BJ (cell line): ENCODE measurements around the gene TEX12. TPM values are rescaled to one million over a fixed set of nuclear protein-coding genes. Genes with fewer than 3 reads are reported as not detected.

Experiments
- polyA plus RNA-seq: library from polyadenylated mRNA; depleted of rRNA; stranded (reverse); fragments of >200 nt; gene quantifications from 2 replicates; pipeline ENCODE4 v1.2.3, GENCODE V29; 2011; rRNA removed
- small RNA-seq: library from RNA; depleted of rRNA; stranded (forward); fragments of <200 nt; gene quantifications from one replicate; pipeline ENCODE3, GENCODE V24; 2012; ENCODE audit warnings: low replicate concordance, low read depth; ENCODE audit not compliant: insufficient read length

The TEX12 gene
- polyA plus RNA-seq, 1 experiment = not detected

Small RNAs within 50 kb of the gene (small RNA-seq; reads per million reads assigned to genes)
- gene MRPS36P4 = not detected

Other genes starting within 250 kb of the TEX12 start
- 2.7 and 2.9 TPM in 2 replicates for gene C11orf52, start 248.5 kb upstream of the TEX12 start, polyA plus RNA-seq
- 13.5 and 13.9 TPM in 2 replicates for gene DIXDC1, start 230.0 kb upstream of the TEX12 start, polyA plus RNA-seq
- gene DLAT, start 142.0 kb upstream of the TEX12 start, polyA plus RNA-seq = 19.8 and 24.3 TPM in 2 replicates
- gene PIH1D2, start 93.4 kb upstream of the TEX12 start, polyA plus RNA-seq = 0.82 and 1.7 TPM in 2 replicates
- 8.6 and 15.9 TPM in 2 replicates for gene NKAPD1, start 93.1 kb upstream of the TEX12 start, polyA plus RNA-seq
- gene TIMM8B, start 80.6 kb upstream of the TEX12 start, polyA plus RNA-seq = 112 and 118 TPM in 2 replicates
- 131 and 207 TPM in 2 replicates for gene SDHD, start 80.5 kb upstream of the TEX12 start, polyA plus RNA-seq
- gene IL18, start 3.3 kb upstream of the TEX12 start, polyA plus RNA-seq = 1.5 and 2.7 TPM in 2 replicates
- gene BCO2, start 8.1 kb downstream of the TEX12 start, polyA plus RNA-seq = 0.56 and 0.85 TPM in 2 replicates
- gene PTS, start 59.1 kb downstream of the TEX12 start, polyA plus RNA-seq = 21.3 and 53.4 TPM in 2 replicates
- not detected in 2 replicates for gene PLET1, start 93.5 kb downstream of the TEX12 start, polyA plus RNA-seq